GM12872 (cell line): ENCODE measurements around the gene ST8SIA3.

ENCODE experiments used
- CTCF ChIP-seq: IDR thresholded peaks from 3 replicates; pipeline ENCODE4 v1.5.1; 2011; ENCODE audit warnings: low read depth, mild to moderate bottlenecking, low read length, moderate library complexity; ENCODE audit not compliant: insufficient read depth

The ST8SIA3 gene

GRCh38 chr18:57366528-57367081 lies 14.2 kb downstream of the ST8SIA3 start:
- TF ChIP-seq CTCF, result no peak

- TF ChIP-seq CTCF, result no peak
These were observed 20.1 kb downstream of the ST8SIA3 start for GRCh38 chr18:57372444-57372843.

- TF ChIP-seq CTCF, result no peak
These were observed 20.7 kb downstream of the ST8SIA3 start for GRCh38 chr18:57373017-57373416.

- TF ChIP-seq CTCF, result no peak
These were observed 24.1 kb downstream of the ST8SIA3 start for GRCh38 chr18:57376503-57376902.

- TF ChIP-seq CTCF, result no peak
These were observed 36.9 kb downstream of the ST8SIA3 start for GRCh38 chr18:57389271-57389670.

- no peak for TF ChIP-seq CTCF
These were observed 37.7 kb downstream of the ST8SIA3 start for GRCh38 chr18:57390044-57390443.

GRCh38 chr18:57397440-57398132 lies 45.2 kb downstream of the ST8SIA3 start:
- TF ChIP-seq CTCF, result no peak
